H9 (cell line): ENCODE data around the gene SLBP. TPM values are rescaled to one million over a fixed set of nuclear protein-coding genes. Genes with fewer than 3 reads are reported as not detected.
A peak's percentile ranks its signal among the peaks of the same experiment; 100 is the strongest.

ENCODE experiments used
- DNase-seq: peaks from one replicate; pipeline ENCODE4 v3.0.0-alpha.2; 2017
- H2AFZ ChIP-seq: one replicate; pipeline ENCODE4 v1.6.1; 2013; ENCODE audit warnings: mild to moderate bottlenecking, low read length, control low read depth, moderate library complexity
- H2AK5ac ChIP-seq: 2 replicates; pipeline ENCODE4 v1.6.1; 2013; ENCODE audit warnings: low read length, control low read depth, mixed read lengths; ENCODE audit not compliant: insufficient read length
- H2BK120ac ChIP-seq: one replicate; pipeline ENCODE4 v1.6.1; 2013; ENCODE audit warnings: low read depth, mild to moderate bottlenecking, low read length, control low read depth, inconsistent platforms; ENCODE audit not compliant: poor library complexity, severe bottlenecking
- H2BK12ac ChIP-seq: 2 replicates; pipeline ENCODE4 v1.6.1; 2013; ENCODE audit warnings: low read length, control low read depth, mixed read lengths, low read depth; ENCODE audit not compliant: insufficient read length
- H2BK15ac ChIP-seq: 2 replicates; pipeline ENCODE4 v1.6.1; 2013; ENCODE audit warnings: low read depth, low read length, control low read depth
- H2BK20ac ChIP-seq: one replicate; pipeline ENCODE4 v1.6.1; 2013; ENCODE audit warnings: low read depth, mild to moderate bottlenecking, low read length, control low read depth, inconsistent platforms; ENCODE audit not compliant: poor library complexity, severe bottlenecking
- H2BK5ac ChIP-seq: 2 replicates; pipeline ENCODE4 v1.6.1; 2013; ENCODE audit warnings: low read length, control low read depth, mixed read lengths; ENCODE audit not compliant: insufficient read length
- H3K14ac ChIP-seq: 2 replicates; pipeline ENCODE4 v1.6.1; 2013; ENCODE audit warnings: low read length, control low read depth; ENCODE audit not compliant: insufficient read depth
- H3K18ac ChIP-seq: 2 replicates; pipeline ENCODE4 v1.6.1; 2013; ENCODE audit warnings: low read depth, mild to moderate bottlenecking, mixed read lengths, low read length, control low read depth; ENCODE audit not compliant: insufficient read length
- H3K23ac ChIP-seq: 2 replicates; pipeline ENCODE4 v1.6.1; 2013; ENCODE audit warnings: low read length, control low read depth, mixed read lengths, low read depth; ENCODE audit not compliant: insufficient read length
- H3K23me2 ChIP-seq: 2 replicates; pipeline ENCODE4 v1.6.1; 2013; ENCODE audit warnings: low read depth, mild to moderate bottlenecking, mixed read lengths, low read length, control low read depth; ENCODE audit not compliant: insufficient read length, poor library complexity, severe bottlenecking
- H3K27ac ChIP-seq: 2 replicates; pipeline ENCODE4 v1.5.1; 2013; ENCODE audit warnings: low read length, control low read depth, mixed read lengths, low read depth; ENCODE audit not compliant: insufficient read length
- H3K27me3 ChIP-seq: 2 replicates; pipeline ENCODE4 v1.6.1; 2013; ENCODE audit warnings: low read length, control low read depth, inconsistent platforms; ENCODE audit not compliant: insufficient read depth
- H3K4ac ChIP-seq: 2 replicates; pipeline ENCODE4 v1.6.1; 2013; ENCODE audit warnings: low read depth, mild to moderate bottlenecking, control low read depth, inconsistent platforms, low read length, moderate library complexity
- H3K4me1 ChIP-seq: 2 replicates; pipeline ENCODE4 v1.6.1; 2013; ENCODE audit warnings: low read length, control low read depth, inconsistent platforms; ENCODE audit not compliant: insufficient read depth
- H3K4me2 ChIP-seq: 2 replicates; pipeline ENCODE4 v1.6.1; 2013; ENCODE audit warnings: low read length, control low read depth, mixed read lengths; ENCODE audit not compliant: insufficient read length, insufficient read depth
- H3K56ac ChIP-seq: 2 replicates; pipeline ENCODE4 v1.6.1; 2013; ENCODE audit warnings: low read depth, mild to moderate bottlenecking, mixed read lengths, low read length, control low read depth; ENCODE audit not compliant: insufficient read length
- H3K79me1 ChIP-seq: 2 replicates; pipeline ENCODE4 v1.6.1; 2013; ENCODE audit warnings: low read depth, mild to moderate bottlenecking, moderate library complexity, low read length, control low read depth, inconsistent platforms; ENCODE audit not compliant: insufficient read depth, poor library complexity, severe bottlenecking
- H3K79me2 ChIP-seq: 2 replicates; pipeline ENCODE4 v1.6.1; 2013; ENCODE audit warnings: low read length, control low read depth, inconsistent platforms; ENCODE audit not compliant: insufficient read depth
- H3K9ac ChIP-seq: 2 replicates; pipeline ENCODE4 v1.6.1; 2013; ENCODE audit warnings: low read length, control low read depth, mixed read lengths; ENCODE audit not compliant: insufficient read length; ENCODE audit errors: extremely low read depth
- H3K9me3 ChIP-seq: one replicate; pipeline ENCODE4 v1.6.1; 2013; ENCODE audit warnings: low read depth, low read length, inconsistent platforms; ENCODE audit not compliant: control insufficient read depth
- H3T11ph ChIP-seq: one replicate; pipeline ENCODE4 v1.6.1; 2013; ENCODE audit warnings: mild to moderate bottlenecking, low read length, control low read depth, inconsistent platforms
- H4K20me1 ChIP-seq: one replicate; pipeline ENCODE4 v1.6.1; 2013; ENCODE audit not compliant: control insufficient read depth, insufficient read length, insufficient read depth
- H4K5ac ChIP-seq: 2 replicates; pipeline ENCODE4 v1.6.1; 2013; ENCODE audit warnings: low read depth, mild to moderate bottlenecking, mixed read lengths, low read length, control low read depth; ENCODE audit not compliant: insufficient read length
- H4K8ac ChIP-seq: replicated peaks from 2 replicates; pipeline ENCODE4 v1.6.1; 2013; ENCODE audit warnings: low read length, control low read depth, mixed read lengths, low read depth; ENCODE audit not compliant: insufficient read length
- H4K91ac ChIP-seq: 2 replicates; pipeline ENCODE4 v1.6.1; 2013; ENCODE audit warnings: low read depth, mild to moderate bottlenecking, moderate library complexity, mixed read lengths, low read length, control low read depth; ENCODE audit not compliant: insufficient read length
- H3K27ac Mint-ChIP-seq, 3 experiments: 2 replicates in 2 of 3; 3 replicates in 1 of 3; pipeline ENCODE4 v1.8.0; 2020 to 2021; ENCODE audit warnings: mixed read lengths in 3 of 3, mild to moderate bottlenecking in 1 of 3, moderate library complexity in 1 of 3
- H3K27me3 Mint-ChIP-seq: 2 replicates; pipeline ENCODE4 v1.8.0; 2021; ENCODE audit warnings: low read depth, mild to moderate bottlenecking, moderate library complexity, mixed read lengths
- H3K36me3 Mint-ChIP-seq, 3 experiments: 2 replicates in 2 of 3; 3 replicates in 1 of 3; pipeline ENCODE4 v1.8.0; 2020 to 2021; ENCODE audit warnings: low read depth in 3 of 3, mixed read lengths in 3 of 3; ENCODE audit not compliant: insufficient read depth in 1 of 3
- H3K4me1 Mint-ChIP-seq, 2 experiments: 2 replicates each; pipeline ENCODE4 v1.8.0; 2020; ENCODE audit warnings: mixed read lengths in 2 of 2
- H3K4me3 Mint-ChIP-seq, 2 experiments: 2 replicates in 1 of 2; 3 replicates in 1 of 2; pipeline ENCODE4 v1.8.0; 2020 to 2021; ENCODE audit warnings: mild to moderate bottlenecking in 2 of 2, mixed read lengths in 2 of 2, moderate library complexity in 1 of 2
- H3K9me3 Mint-ChIP-seq, 2 experiments: 2 replicates in 1 of 2; 3 replicates in 1 of 2; pipeline ENCODE4 v1.8.0; 2020; ENCODE audit warnings: mild to moderate bottlenecking in 2 of 2, mixed read lengths in 2 of 2, moderate library complexity in 1 of 2
- CTCF ChIP-seq: fragments of 200-600 bp; sonication (generic); conservative IDR thresholded peaks from 3 replicates; pipeline ENCODE4 v1.8.0; 2021; ENCODE audit warnings: antibody characterized with exemption, mild to moderate bottlenecking
- WGBS: extraction: QIAGEN DNeasy Blood & Tissue Kit; methylation state at CpG from one replicate; pipeline ENCODE4 v1.1.7; 2013; ENCODE audit warnings: missing lambda C conversion rate, low lambda C conversion rate, mixed read lengths; ENCODE audit not compliant: insufficient read length; ENCODE audit errors: extremely low coverage; 5-methylcytosine and 5-hydroxymethylcytosine counted together
- total RNA-seq: library from RNA; stranded (reverse); gene quantifications from 2 replicates; pipeline ENCODE4 v1.2.1, GENCODE V29; 2021

The SLBP gene
- total RNA-seq, 1 experiment from 2014 or later, result 62.7 TPM

DNA sequence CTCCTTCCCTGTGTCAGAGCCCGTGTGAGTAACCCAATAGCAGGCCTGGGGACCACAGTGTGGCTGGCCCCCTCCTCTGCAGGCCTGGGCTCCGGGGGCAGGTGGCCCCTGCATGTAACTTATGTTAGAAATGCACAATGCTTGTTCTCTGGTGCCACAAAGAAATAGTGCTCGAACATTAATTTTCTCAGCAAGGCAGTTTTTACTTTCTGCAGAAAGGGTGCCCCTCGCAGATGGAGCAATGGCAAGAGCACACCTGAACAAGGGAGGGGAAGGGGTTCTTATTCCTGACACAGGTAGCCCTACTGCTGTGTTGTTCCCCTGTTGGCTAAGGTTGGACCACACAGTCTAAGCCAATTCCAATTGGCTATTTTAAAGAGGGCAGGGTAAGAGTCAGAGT, 26.3 kb upstream of the SLBP start:
- Histone ChIP-seq H3K27me3 (no peaks in the 10 kb centered on the region), H3K56ac (no peak overlapping the region), H2BK20ac (no peak overlapping the region), H3K27ac (no peak overlapping the region), H3K23ac (no peak overlapping the region), H2AFZ (no peak overlapping the region), H3K79me1 (no peaks in the 10 kb centered on the region), H2BK120ac (no peak overlapping the region), H3K4me1 (no peaks in the 10 kb centered on the region), H2BK15ac (no peak overlapping the region), H2BK12ac (no peak overlapping the region), H4K20me1 (no peaks in the 10 kb centered on the region), H3K9ac (no peak overlapping the region), H2BK5ac (no peak overlapping the region), H3K14ac (no peak overlapping the region), H3K4ac (no peak overlapping the region), H3K9me3 (peaks cover 13% of the 10 kb centered on the region), H2AK5ac (no peak overlapping the region), H4K91ac (no peak overlapping the region), H3T11ph (no peak overlapping the region), H4K8ac (no peak overlapping the region), H3K79me2 (no peaks in the 10 kb centered on the region), H3K4me2 (no peak overlapping the region), H3K23me2 (no peaks in the 10 kb centered on the region), H4K5ac (no peak overlapping the region), H3K18ac (no peak overlapping the region)
- Mint-ChIP-seq H3K4me1 (0 out of 4 replicates have a peak, but pooled peaks cover 0 to under 1% of the 10 kb centered on the region in 2 experiments), H3K4me3 (no peak overlapping the region), H3K27me3 (no peaks in the 10 kb centered on the region), H3K9me3 (peaks cover 19 to 20% of the 10 kb centered on the region in 2 experiments), H3K36me3 (peaks cover 68 to 99% (median 93%) of the 10 kb centered on the region in 3 experiments), H3K27ac (peak overlapping the region in 1 of 3 experiments; percentile 11; a peak in 1 of 7 replicates)
- no peak for TF ChIP-seq CTCF
- no peak for DNase-seq
- no CpG with 5 or more reads among the region's 4 CpGs for WGBS
